Nephron (organoid): Measurements from ENCODE around the gene ALPI.

Source experiments
- H3K27ac Mint-ChIP-seq, 3 experiments: 2 replicates each; pipeline ENCODE4 v1.8.0; 2020; ENCODE audit warnings: mixed read lengths in 3 of 3, mild to moderate bottlenecking in 2 of 3, moderate library complexity in 1 of 3
- H3K27me3 Mint-ChIP-seq: 2 replicates; pipeline ENCODE4 v1.8.0; 2021; ENCODE audit warnings: low read depth, mild to moderate bottlenecking, moderate library complexity, mixed read lengths
- H3K36me3 Mint-ChIP-seq: 2 replicates; pipeline ENCODE4 v1.8.0; 2020; ENCODE audit warnings: low read depth, mixed read lengths
- H3K4me1 Mint-ChIP-seq: 2 replicates; pipeline ENCODE4 v1.8.0; 2020; ENCODE audit warnings: mixed read lengths
- H3K4me3 Mint-ChIP-seq, 3 experiments: 2 replicates each; pipeline ENCODE4 v1.8.0; 2020; ENCODE audit warnings: mild to moderate bottlenecking in 3 of 3, mixed read lengths in 3 of 3, moderate library complexity in 2 of 3
- H3K9me3 Mint-ChIP-seq: 2 replicates; pipeline ENCODE4 v1.8.0; 2020; ENCODE audit warnings: mixed read lengths
- TF ChIP-seq, protein P1 (sequence below), 3 experiments: fragments of 200-600 bp; sonication (generic); IDR thresholded peaks; one replicate each; pipeline ENCODE4 v1.5.0; 2021; ENCODE audit warnings: antibody characterized with exemption in 3 of 3; ENCODE audit not compliant: unreplicated experiment in 3 of 3

Gene ALPI

DNA sequence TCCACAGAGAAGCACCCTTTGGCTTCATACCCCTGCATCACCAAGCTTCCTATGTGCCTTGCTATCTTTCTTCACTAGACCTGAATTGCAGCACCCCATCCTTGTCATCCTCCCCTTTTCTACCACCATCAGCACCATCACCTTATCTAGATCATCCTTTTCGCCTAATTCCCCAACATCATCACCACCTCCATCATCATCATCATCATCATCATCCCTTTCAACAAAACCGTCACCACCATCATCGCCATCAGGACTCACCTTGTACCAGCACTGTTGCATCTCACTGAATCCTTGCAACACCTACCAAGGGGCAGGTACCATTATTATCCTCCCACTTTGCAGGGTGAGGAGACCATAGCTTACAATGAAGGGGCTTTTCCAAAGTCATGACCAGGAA lies 42.5 kb downstream of the ALPI start:
- Mint-ChIP-seq H3K27ac (no peak overlapping the region), H3K27me3 (peaks cover 53% of the 10 kb centered on the region), H3K36me3 (no peaks in the 10 kb centered on the region), H3K4me3 (no peak overlapping the region), H3K9me3 (no peaks in the 10 kb centered on the region), H3K4me1 (peaks cover 4% of the 10 kb centered on the region)
- TF ChIP-seq, protein P1, sequence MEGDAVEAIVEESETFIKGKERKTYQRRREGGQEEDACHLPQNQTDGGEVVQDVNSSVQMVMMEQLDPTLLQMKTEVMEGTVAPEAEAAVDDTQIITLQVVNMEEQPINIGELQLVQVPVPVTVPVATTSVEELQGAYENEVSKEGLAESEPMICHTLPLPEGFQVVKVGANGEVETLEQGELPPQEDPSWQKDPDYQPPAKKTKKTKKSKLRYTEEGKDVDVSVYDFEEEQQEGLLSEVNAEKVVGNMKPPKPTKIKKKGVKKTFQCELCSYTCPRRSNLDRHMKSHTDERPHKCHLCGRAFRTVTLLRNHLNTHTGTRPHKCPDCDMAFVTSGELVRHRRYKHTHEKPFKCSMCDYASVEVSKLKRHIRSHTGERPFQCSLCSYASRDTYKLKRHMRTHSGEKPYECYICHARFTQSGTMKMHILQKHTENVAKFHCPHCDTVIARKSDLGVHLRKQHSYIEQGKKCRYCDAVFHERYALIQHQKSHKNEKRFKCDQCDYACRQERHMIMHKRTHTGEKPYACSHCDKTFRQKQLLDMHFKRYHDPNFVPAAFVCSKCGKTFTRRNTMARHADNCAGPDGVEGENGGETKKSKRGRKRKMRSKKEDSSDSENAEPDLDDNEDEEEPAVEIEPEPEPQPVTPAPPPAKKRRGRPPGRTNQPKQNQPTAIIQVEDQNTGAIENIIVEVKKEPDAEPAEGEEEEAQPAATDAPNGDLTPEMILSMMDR (IDR thresholded peaks at IDR 0.05; ENCODE audit: unreplicated experiment in 3 of 3), result no peak

DNA sequence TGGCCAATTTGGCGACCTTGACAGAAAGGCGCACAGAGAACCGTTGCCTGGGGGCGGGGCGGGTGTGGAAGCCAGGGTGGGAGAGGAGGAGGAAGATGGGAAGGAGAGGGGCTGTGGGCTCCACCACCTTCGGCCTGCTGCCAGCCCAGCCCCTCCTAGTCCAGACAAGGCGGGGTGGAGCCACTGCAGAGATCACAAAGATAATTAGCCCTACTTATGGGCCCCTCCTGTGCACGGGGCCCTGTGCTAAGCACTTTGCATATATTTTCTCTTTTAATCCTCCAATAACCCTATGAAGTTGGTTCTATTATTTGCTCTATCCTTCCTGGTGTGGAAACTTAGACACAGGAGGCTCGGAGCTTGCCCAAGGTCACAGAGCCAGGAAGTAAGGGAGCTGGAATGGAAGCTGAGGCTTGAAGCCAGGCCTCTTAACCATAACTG lies 45.4 kb downstream of the ALPI start:
- peaks cover 20% of the 10 kb centered on the region for H3K4me1 Mint-ChIP-seq
- H3K27ac Mint-ChIP-seq, result peak overlapping the region in 1 of 3 experiments; percentile 23
- H3K9me3 Mint-ChIP-seq, result no peaks in the 10 kb centered on the region
- H3K27me3 Mint-ChIP-seq, result peaks cover 68% of the 10 kb centered on the region
- TF ChIP-seq, protein P1 (IDR thresholded peaks at IDR 0.05; ENCODE audit: unreplicated experiment in 3 of 3), result no peak
- H3K4me3 Mint-ChIP-seq, result peak overlapping the region; percentile 29 to 61 (median 34)
- no peaks in the 10 kb centered on the region for H3K36me3 Mint-ChIP-seq

DNA sequence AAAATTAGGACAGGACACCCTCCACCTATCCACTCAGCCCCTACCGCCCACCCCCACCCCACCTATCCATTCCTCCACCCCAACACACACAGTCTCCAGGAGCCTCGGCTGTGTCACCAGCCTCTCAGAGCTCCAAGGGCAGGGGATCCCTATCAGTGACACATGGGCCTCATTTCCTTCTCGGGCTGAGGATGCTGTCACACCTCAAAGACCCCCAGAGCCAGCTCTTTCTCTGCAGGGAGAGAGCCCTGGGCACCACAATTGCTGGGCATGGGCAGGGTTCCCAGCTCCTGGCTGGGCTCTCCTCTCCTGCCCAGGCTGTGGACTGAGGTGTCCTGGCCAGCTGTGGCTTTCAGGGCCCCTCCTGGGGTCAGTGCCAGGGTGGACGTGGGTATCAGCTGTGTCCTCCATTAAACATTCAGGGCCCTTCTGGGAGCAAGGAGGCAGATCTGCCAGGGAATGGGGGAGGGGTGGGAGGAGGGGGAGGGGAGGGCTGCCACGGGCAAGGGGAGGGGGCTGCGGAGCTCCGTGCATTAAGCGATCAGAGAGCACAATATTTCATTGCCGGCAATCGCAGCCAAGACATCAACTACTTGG lies 45.9 kb downstream of the ALPI start:
- Mint-ChIP-seq H3K36me3 (no peaks in the 10 kb centered on the region), H3K9me3 (no peaks in the 10 kb centered on the region), H3K27ac (peak overlapping the region in 1 of 3 experiments; percentile 23), H3K4me3 (peak overlapping the region; percentile 34 to 61 (median 52)), H3K27me3 (peaks cover 72% of the 10 kb centered on the region), H3K4me1 (peaks cover 20% of the 10 kb centered on the region)
- TF ChIP-seq, protein P1 (IDR thresholded peaks at IDR 0.05; ENCODE audit: unreplicated experiment in 3 of 3), result no peak

DNA sequence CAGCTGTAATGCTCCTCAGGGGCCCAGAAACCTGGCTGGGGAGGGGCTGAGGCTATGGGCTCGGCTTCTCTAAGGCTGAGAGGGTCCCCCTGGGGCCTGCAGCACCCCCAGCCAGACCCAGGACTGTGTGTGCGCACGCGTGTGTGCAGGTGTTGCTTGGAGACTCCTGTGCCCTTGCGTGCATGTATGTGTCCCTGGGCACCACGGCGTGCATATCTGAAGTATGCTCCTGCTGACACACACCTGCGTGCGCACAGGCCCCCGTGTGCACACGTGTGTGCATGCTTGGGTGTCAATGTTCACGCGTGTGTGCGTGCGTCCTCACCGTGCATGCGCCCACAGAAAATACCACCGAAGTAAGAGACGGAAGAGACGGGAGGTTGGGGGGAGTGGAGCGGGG lies 46.6 kb downstream of the ALPI start:
- TF ChIP-seq, protein P1 (IDR thresholded peaks at IDR 0.05; ENCODE audit: unreplicated experiment in 3 of 3), result no peak
- Mint-ChIP-seq H3K27me3 (peaks cover 72% of the 10 kb centered on the region), H3K9me3 (no peaks in the 10 kb centered on the region), H3K4me3 (peak overlapping the region; percentile 60 to 84 (median 80)), H3K4me1 (peaks cover 20% of the 10 kb centered on the region), H3K36me3 (no peaks in the 10 kb centered on the region), H3K27ac (peak overlapping the region in 1 of 3 experiments; percentile 12)

DNA sequence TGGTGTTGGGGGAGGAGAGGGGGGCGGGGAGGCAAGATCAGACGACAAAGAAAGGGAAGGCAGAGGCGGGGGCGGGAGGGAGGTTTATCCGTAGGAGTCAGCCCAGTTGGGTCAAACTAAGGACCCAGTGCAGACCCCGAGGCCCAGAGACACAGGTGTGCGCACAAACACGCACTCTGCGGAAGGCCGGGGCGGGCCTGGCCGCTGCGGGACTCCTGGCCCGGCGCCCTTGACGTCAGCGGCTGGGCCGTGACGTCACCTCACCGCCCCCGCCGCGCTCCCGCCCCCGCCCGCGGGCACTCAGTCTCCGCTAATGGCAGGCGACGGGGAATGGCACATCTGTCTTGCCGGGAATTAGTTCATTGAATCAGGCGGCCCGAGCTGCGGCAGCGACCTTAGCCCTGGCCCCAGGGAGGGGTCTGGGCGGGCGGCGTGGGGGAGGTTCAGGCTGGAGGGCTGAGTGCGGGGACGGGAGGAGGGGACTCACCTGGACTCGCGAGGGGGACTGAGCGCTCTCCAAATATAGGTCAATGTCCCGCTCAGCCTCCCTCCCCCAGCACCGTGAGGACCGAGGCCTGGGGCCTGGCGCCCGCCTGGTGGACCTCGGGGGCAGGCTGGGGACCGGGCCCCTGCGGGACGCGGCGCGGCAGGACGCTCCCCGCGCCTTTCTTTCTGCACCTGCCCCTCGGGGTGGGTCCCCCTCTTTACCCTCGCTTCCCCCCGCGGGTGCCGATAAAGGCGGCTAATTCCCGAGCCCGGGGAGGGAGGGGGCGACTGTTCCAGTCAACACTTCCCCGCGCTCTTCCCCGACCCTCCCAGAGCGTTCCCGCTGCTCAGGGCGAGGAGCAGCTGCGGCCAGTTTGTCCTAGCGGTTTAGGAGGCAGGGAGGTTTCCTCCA lies 47.2 kb downstream of the ALPI start:
- no peaks in the 10 kb centered on the region for H3K9me3 Mint-ChIP-seq
- peaks cover 72% of the 10 kb centered on the region for H3K27me3 Mint-ChIP-seq
- peak overlapping the region; percentile 70 to 84 (median 79) for H3K4me3 Mint-ChIP-seq
- H3K4me1 Mint-ChIP-seq, result peaks cover 20% of the 10 kb centered on the region
- TF ChIP-seq, protein P1 (IDR thresholded peaks at IDR 0.05; ENCODE audit: unreplicated experiment in 3 of 3), result no peak
- peak overlapping the region in 2 of 3 experiments; percentile 12 to 49 for H3K27ac Mint-ChIP-seq
- H3K36me3 Mint-ChIP-seq, result no peaks in the 10 kb centered on the region
